Breast epithelium (tissue), 3 donors: ENCODE measurements around the gene SLBP.

Experiments
- CTCF ChIP-seq, 3 donors: fragments of 450-650 bp; IDR thresholded peaks; one replicate each; pipeline ENCODE4 v1.5.1; 2016 to 2017; ENCODE audit warnings: antibody characterized with exemption in 3 of 3, mild to moderate bottlenecking in 3 of 3, moderate library complexity in 3 of 3
- POLR2A ChIP-seq: fragments of 450-650 bp; IDR thresholded peaks from one replicate; pipeline ENCODE4 v1.6.1; 2016; ENCODE audit warnings: antibody characterized with exemption, mild to moderate bottlenecking, moderate library complexity

GRCh38 chr4:1652088-1652487 lies 60.0 kb downstream of the SLBP start:
- TF ChIP-seq CTCF (IDR thresholded peaks at IDR 0.05) = no peak
- no peak for TF ChIP-seq POLR2A
